GM12878 (cell line): ENCODE results near the gene FAM83G. TPM values are rescaled to one million over a fixed set of nuclear protein-coding genes. Genes with fewer than 3 reads are reported as not detected.

Experiments
- ATAC-seq: fragments of 200-7000 bp; cut with Tn5 transposase; 3 replicates; pipeline ENCODE4 v1.9.1; 2020; ENCODE audit warnings: mild to moderate bottlenecking, moderate library complexity
- BruUV-seq: library from RNA; stranded (reverse); fragments of 400-500 nt; replicated peaks from 2 replicates; lab custom pipeline; 2021; lab: Mats Ljungman, UMichigan
- CTCF ChIA-PET: fragments of 300-600 bp; sonication (Branson Sonifier 250); formaldehyde crosslinking; extraction: SDS; loops from one replicate; lab custom pipeline; 2021; ENCODE audit warnings: inconsistent platforms; lab: Yijun Ruan, JAX
- POLR2A ChIA-PET: fragments of 350-600 bp; formaldehyde crosslinking; extraction: SDS; loops from one replicate; lab custom pipeline; 2021; ENCODE audit warnings: inconsistent platforms; lab: Charles Lee
- RAD21 ChIA-PET: fragments of 300-600 bp; sonication (Branson Sonifier 250); formaldehyde crosslinking; loops from one replicate; lab custom pipeline; 2023; ENCODE audit warnings: antibody characterized with exemption; ENCODE audit not compliant: unreplicated experiment; lab: Charles Lee
- SMC1A ChIA-PET: fragments of 300-600 bp; sonication (Branson Sonifier 250); formaldehyde crosslinking; loops from one replicate; lab custom pipeline; 2023; ENCODE audit not compliant: unreplicated experiment, uncharacterized antibody; lab: Charles Lee
- DNase-seq: peaks from one replicate; pipeline ENCODE4 v3.0.0-alpha.2; 2011; ENCODE audit warnings: low read depth, low spot score
- FAIRE-seq: peaks from 3 replicates; lab custom pipeline; 2011; peaks lifted over from hg19 to GRCh38; lab: Jason Lieb, UNC
- H2AFZ ChIP-seq: 2 replicates; pipeline ENCODE4 v1.6.0; 2011; ENCODE audit warnings: low read depth, low read length, control low read depth; ENCODE audit not compliant: control insufficient read depth
- H3K27ac ChIP-seq: 2 replicates; pipeline ENCODE4 v1.5.1; 2011; ENCODE audit warnings: control low read depth; ENCODE audit not compliant: control insufficient read depth, insufficient read depth
- H3K27me3 ChIP-seq, 2 experiments: replicated peaks in 1 of 2; 2 replicates each; pipeline versions ENCODE4 v1.6.0 to v1.6.1; 2011; ENCODE audit warnings: low read length in 1 of 2; ENCODE audit not compliant: control insufficient read depth in 2 of 2, insufficient read depth in 2 of 2
- H3K36me3 ChIP-seq, 2 experiments: 2 replicates each; pipeline ENCODE4 v1.5.1; 2011; ENCODE audit warnings: low read length in 1 of 2; ENCODE audit not compliant: control insufficient read depth in 2 of 2, insufficient read depth in 2 of 2
- H3K4me1 ChIP-seq: 2 replicates; pipeline ENCODE4 v1.6.1; 2011; ENCODE audit warnings: mild to moderate bottlenecking, low read length, moderate library complexity, mixed read lengths; ENCODE audit not compliant: control insufficient read depth, insufficient read depth
- H3K4me2 ChIP-seq: 2 replicates; pipeline ENCODE4 v1.6.0; 2011; ENCODE audit warnings: control low read depth; ENCODE audit not compliant: control insufficient read depth, insufficient read depth
- H3K4me3 ChIP-seq: fragments of 200-600 bp; sonication (generic); 2 replicates; pipeline ENCODE4 v1.5.1; 2016
- H3K79me2 ChIP-seq: 2 replicates; pipeline ENCODE4 v1.6.0; 2011; ENCODE audit warnings: low read length; ENCODE audit not compliant: control insufficient read depth, insufficient read depth
- H3K9ac ChIP-seq: 2 replicates; pipeline ENCODE4 v1.8.0; 2011; ENCODE audit warnings: low read length, control low read depth, mixed read lengths; ENCODE audit not compliant: control insufficient read depth, insufficient read depth
- H3K9me3 ChIP-seq: replicated peaks from 3 replicates; pipeline ENCODE4 v1.5.1; 2011; ENCODE audit warnings: mild to moderate bottlenecking, low read length; ENCODE audit not compliant: control insufficient read depth, insufficient read depth
- H4K20me1 ChIP-seq: 2 replicates; pipeline ENCODE4 v1.6.0; 2011; ENCODE audit not compliant: control insufficient read depth, insufficient read depth
- CUX1 ChIP-seq: IDR thresholded peaks from 2 replicates; pipeline ENCODE4 v1.6.1; 2012; ENCODE audit warnings: improper control_type of control experiment, low read depth, low read length; ENCODE audit not compliant: insufficient replicate concordance
- DPF2 ChIP-seq: fragments of 450-650 bp; IDR thresholded peaks from 2 replicates; pipeline ENCODE4 v1.6.1; 2017; ENCODE audit warnings: mild to moderate bottlenecking
- EP300 ChIP-seq, 2 experiments: fragments of 150-350 bp in 1 of 2; IDR thresholded peaks; 2 replicates each; pipeline ENCODE4 v1.6.1; 2011 to 2012; ENCODE audit warnings: low read depth in 2 of 2, low read length in 2 of 2, borderline replicate concordance in 1 of 2, improper control_type of control experiment in 1 of 2, inconsistent platforms in 1 of 2; ENCODE audit not compliant: control insufficient read depth in 1 of 2
- ESRRA ChIP-seq: IDR thresholded peaks from 2 replicates; pipeline ENCODE4 v1.6.1; 2012; ENCODE audit warnings: mild to moderate bottlenecking, low read length, improper control_type of control experiment
- GATAD2B ChIP-seq: fragments of 450-650 bp; conservative IDR thresholded peaks from 2 replicates; pipeline ENCODE4 v1.6.1; 2017; ENCODE audit warnings: low read depth, mild to moderate bottlenecking, moderate library complexity
- POLR2A ChIP-seq: IDR thresholded peaks from 2 replicates; pipeline ENCODE4 v1.6.1; 2011; ENCODE audit warnings: low read depth, mild to moderate bottlenecking, low read length
- RELB ChIP-seq: fragments of 450-650 bp; IDR thresholded peaks from 2 replicates; pipeline ENCODE4 v1.6.1; 2017; ENCODE audit warnings: low read depth, mild to moderate bottlenecking, moderate library complexity
- ZBTB40 ChIP-seq: fragments of 450-650 bp; IDR thresholded peaks from 2 replicates; pipeline ENCODE4 v1.6.1; 2016; ENCODE audit warnings: mild to moderate bottlenecking, moderate library complexity, borderline replicate concordance
- WGBS: methylation state at CpG from one replicate; pipeline ENCODE4 v1.1.6; 2016; ENCODE audit warnings: low lambda C conversion rate; ENCODE audit not compliant: insufficient replicate concordance, insufficient coverage; ENCODE audit errors: missing lambda C conversion rate; 5-methylcytosine and 5-hydroxymethylcytosine counted together
- in situ Hi-C: fragments of 300-500 bp; cut with MboI; formaldehyde crosslinking; loops from 9 replicates; pipeline ENCODE4 v1.14.3; 2018; ENCODE audit warnings: mixed read lengths
- intact Hi-C: fragments of 100-400 bp; cut with micrococcal nuclease; formaldehyde crosslinking; loops from one replicate; pipeline ENCODE4 v1.14.2; 2022; ENCODE audit not compliant: unreplicated experiment
- polyA plus RNA-seq, 11 experiments: library from polyadenylated mRNA; depleted of rRNA in 4 of 11; unstranded in 6 of 11; stranded (reverse) in 5 of 11; fragments of >200 nt; fragmentation: Nextera tagmentation in 4 of 11; fragmentation: Illumina TruSeq in 1 of 11; extraction: Ambion mirVana in 4 of 11; extraction: Trizol in 1 of 11; gene quantifications; 1 replicate in 1 of 11; 2 replicates in 10 of 11; pipeline versions ENCODE4 v1.2.1 to v1.2.3, GENCODE V29; 2011 to 2016; ENCODE audit warnings: inconsistent platforms in 2 of 11, missing spikeins in 2 of 11, low read depth in 1 of 11
- total RNA-seq, 4 experiments: library from RNA; depleted of rRNA in 3 of 4; stranded (reverse); fragments of >200 nt in 3 of 4; fragmentation: Illumina TruSeq in 1 of 4; extraction: Trizol in 1 of 4; gene quantifications; 2 replicates each; pipeline versions ENCODE4 v1.2.1 to v1.2.3, GENCODE V29; 2013 to 2021

FAM83G gene
- total and polyA plus RNA-seq, 10 of the 15 experiments (the other 5 are each of a cell fraction or from before 2014, with no cell fraction given): 0.03 to 16.7 (median 6.5) TPM

GRCh38 chr17:18988546-18989173 is 15.9 kb downstream of the FAM83G start:
- ChIA-PET CTCF (interaction anchor here (1.9 kb wide), 1 partner anchor 9 kb away, joined by 5 read pairs; no protein-coding TSS in a partner anchor), POLR2A (interaction anchor here (0.5 kb wide), 1 partner anchor 658 kb away, joined by 5 read pairs; no protein-coding TSS in a partner anchor), RAD21 (no interaction called here), SMC1A (no interaction called here)
- Histone ChIP-seq H3K4me2 (no peak overlapping the region), H4K20me1 (no peaks in the 10 kb centered on the region), H3K4me3 (no peak overlapping the region), H3K79me2 (no peaks in the 10 kb centered on the region), H3K27ac (no peak overlapping the region), H3K4me1 (peaks cover 12% of the 10 kb centered on the region), H2AFZ (no peak overlapping the region), H3K36me3 (peaks cover 0 to 14% of the 10 kb centered on the region in 2 experiments; a peak in 3 of 4 replicates), H3K9me3 (no peaks in the 10 kb centered on the region), H3K27me3 (no peaks in the 10 kb centered on the region), H3K9ac (no peak overlapping the region)
- FAIRE-seq (no peak), ATAC-seq (no peak), DNase-seq (no peak)
- TF ChIP-seq RELB: no peak
- TF ChIP-seq CUX1: no peak
- TF ChIP-seq EP300 (IDR thresholded peaks at IDR 0.05; ENCODE audit: borderline replicate concordance in 1 of 2, control insufficient read depth in 1 of 2, low read depth in 2 of 2, low read length in 2 of 2): no peak
- no peak for TF ChIP-seq ZBTB40
- no peak for TF ChIP-seq DPF2
- no peak for TF ChIP-seq POLR2A
- no peak for TF ChIP-seq ESRRA
- TF ChIP-seq GATAD2B: no peak
- in situ Hi-C loops (no loop called here), intact Hi-C loops (no loop called here)
- BruUV-seq: no TSS peak
- WGBS: 97% methylated on average over 8 of the region's 9 CpGs
